Calu3 (cell line): Measurements from ENCODE around the gene SPOCK1. TPM values are rescaled to one million over a fixed set of nuclear protein-coding genes. Genes with fewer than 3 reads are reported as not detected.

Source experiments
- BruUV-seq: library from RNA; stranded (reverse); fragments of 400-500 nt; replicated peaks from 2 replicates; lab custom pipeline; 2021; lab: Mats Ljungman, UMichigan
- CTCF ChIA-PET: fragments of 300-600 bp; sonication (Branson Sonifier 250); formaldehyde crosslinking; loops from one replicate; lab custom pipeline; 2022; ENCODE audit warnings: antibody characterized with exemption; lab: Charles Lee
- DNase-seq: peaks from one replicate; pipeline ENCODE4 v3.0.0; 2022
- H3K27ac Mint-ChIP-seq: one replicate; pipeline ENCODE4 v1.8.0; 2022; ENCODE audit warnings: mixed read lengths; ENCODE audit not compliant: unreplicated experiment
- H3K27me3 Mint-ChIP-seq: one replicate; pipeline ENCODE4 v1.8.0; 2022; ENCODE audit warnings: mixed read lengths; ENCODE audit not compliant: unreplicated experiment
- H3K36me3 Mint-ChIP-seq: one replicate; pipeline ENCODE4 v1.8.0; 2022; ENCODE audit warnings: mild to moderate bottlenecking, moderate library complexity, mixed read lengths; ENCODE audit not compliant: insufficient read depth, unreplicated experiment
- H3K4me1 Mint-ChIP-seq: one replicate; pipeline ENCODE4 v1.8.0; 2022; ENCODE audit warnings: mild to moderate bottlenecking, low read depth, mixed read lengths; ENCODE audit not compliant: unreplicated experiment
- H3K4me3 Mint-ChIP-seq: one replicate; pipeline ENCODE4 v1.8.0; 2022; ENCODE audit warnings: mild to moderate bottlenecking, low read depth, moderate library complexity, mixed read lengths; ENCODE audit not compliant: unreplicated experiment
- H3K9me3 Mint-ChIP-seq: one replicate; pipeline ENCODE4 v1.8.0; 2022; ENCODE audit warnings: low read depth, mixed read lengths; ENCODE audit not compliant: unreplicated experiment
- intact Hi-C: fragments of 100-400 bp; cut with micrococcal nuclease; formaldehyde crosslinking; loops from one replicate; pipeline ENCODE4 v1.10.0; 2022; ENCODE audit not compliant: unreplicated experiment
- total RNA-seq: library from RNA; stranded (reverse); gene quantifications from 2 replicates; pipeline ENCODE4 v1.2.3, GENCODE V29; 2022
- TF ChIP-seq, protein P1 (sequence below): fragments of 200-600 bp; IDR thresholded peaks from one replicate; pipeline ENCODE4 v1.8.0; 2022; ENCODE audit warnings: antibody characterized with exemption; ENCODE audit not compliant: unreplicated experiment

SPOCK1 gene
- total RNA-seq, 1 experiment from 2014 or later: 3.2 TPM

DNA sequence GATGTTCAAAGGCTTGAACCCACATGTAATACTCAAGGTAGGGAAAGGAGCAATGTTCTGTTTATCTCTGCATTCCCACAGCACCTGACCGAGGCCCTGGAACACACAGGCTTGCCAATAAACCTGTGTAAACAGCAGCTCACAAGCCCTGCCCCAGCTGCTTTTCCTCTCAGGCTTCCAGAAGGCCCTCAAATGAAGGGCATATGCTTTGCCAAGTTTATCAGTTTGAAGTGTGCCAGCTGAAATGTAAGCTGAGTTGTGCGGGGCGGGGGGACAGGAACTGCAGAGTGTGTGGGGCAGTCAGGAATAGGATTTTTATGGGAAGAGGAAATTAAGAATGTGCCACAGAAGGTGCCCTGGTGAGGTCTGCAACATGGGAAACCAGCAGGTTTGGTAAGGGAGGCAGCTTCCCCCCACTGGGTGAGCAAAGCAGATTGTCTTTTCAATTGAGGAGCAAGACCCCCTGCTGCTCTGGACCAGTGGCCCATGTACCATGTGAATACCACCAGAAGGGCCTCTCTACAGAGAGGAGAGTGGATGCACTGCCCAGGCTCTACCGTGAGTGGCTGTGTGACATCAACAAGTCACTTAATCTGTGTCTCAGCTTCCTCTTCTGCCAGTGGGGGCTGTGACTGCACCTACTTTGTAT is 194.8 kb downstream of the SPOCK1 start:
- BruUV-seq: no TSS peak
- intact Hi-C loops: no loop called here
- Mint-ChIP-seq H3K27me3 (peaks cover 13% of the 10 kb centered on the region), H3K4me3 (no peak overlapping the region), H3K4me1 (no peaks in the 10 kb centered on the region), H3K9me3 (no peaks in the 10 kb centered on the region), H3K36me3 (no peaks in the 10 kb centered on the region), H3K27ac (no peak overlapping the region)
- DNase-seq: no peak
- CTCF ChIA-PET: no interaction called here
- TF ChIP-seq, protein P1, sequence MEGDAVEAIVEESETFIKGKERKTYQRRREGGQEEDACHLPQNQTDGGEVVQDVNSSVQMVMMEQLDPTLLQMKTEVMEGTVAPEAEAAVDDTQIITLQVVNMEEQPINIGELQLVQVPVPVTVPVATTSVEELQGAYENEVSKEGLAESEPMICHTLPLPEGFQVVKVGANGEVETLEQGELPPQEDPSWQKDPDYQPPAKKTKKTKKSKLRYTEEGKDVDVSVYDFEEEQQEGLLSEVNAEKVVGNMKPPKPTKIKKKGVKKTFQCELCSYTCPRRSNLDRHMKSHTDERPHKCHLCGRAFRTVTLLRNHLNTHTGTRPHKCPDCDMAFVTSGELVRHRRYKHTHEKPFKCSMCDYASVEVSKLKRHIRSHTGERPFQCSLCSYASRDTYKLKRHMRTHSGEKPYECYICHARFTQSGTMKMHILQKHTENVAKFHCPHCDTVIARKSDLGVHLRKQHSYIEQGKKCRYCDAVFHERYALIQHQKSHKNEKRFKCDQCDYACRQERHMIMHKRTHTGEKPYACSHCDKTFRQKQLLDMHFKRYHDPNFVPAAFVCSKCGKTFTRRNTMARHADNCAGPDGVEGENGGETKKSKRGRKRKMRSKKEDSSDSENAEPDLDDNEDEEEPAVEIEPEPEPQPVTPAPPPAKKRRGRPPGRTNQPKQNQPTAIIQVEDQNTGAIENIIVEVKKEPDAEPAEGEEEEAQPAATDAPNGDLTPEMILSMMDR: no peak

DNA sequence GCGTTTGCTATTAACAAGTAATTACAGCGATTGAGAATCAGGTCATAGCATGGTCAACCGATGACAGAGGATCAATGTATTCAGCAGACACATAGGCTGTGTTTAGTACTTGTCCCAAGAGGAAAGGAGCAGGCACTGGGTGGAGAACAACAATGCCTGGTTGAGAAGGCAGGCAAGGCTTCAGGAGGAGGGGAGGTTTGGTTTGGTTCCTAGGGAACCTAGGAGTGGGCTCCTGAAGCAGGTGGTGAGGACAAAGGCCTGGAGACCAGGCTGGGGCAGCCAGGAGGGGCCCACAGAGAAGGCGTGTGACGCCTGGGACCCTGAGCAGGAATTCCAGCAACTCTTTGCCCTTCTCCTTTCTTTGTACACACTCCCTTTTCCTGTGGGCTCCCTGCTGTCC is 195.6 kb downstream of the SPOCK1 start:
- peaks cover 13% of the 10 kb centered on the region for H3K27me3 Mint-ChIP-seq
- BruUV-seq: no TSS peak

GRCh38 chr5:137300411-137301240 is 198.5 kb downstream of the SPOCK1 start:
- TF ChIP-seq, protein P1: no peak
- intact Hi-C loops: no loop called here
- no peak overlapping the region for H3K27ac Mint-ChIP-seq
- DNase-seq: no peak
- CTCF ChIA-PET: no interaction called here
- H3K4me3 Mint-ChIP-seq: no peak overlapping the region
- H3K9me3 Mint-ChIP-seq: no peaks in the 10 kb centered on the region
- BruUV-seq: no TSS peak
- H3K4me1 Mint-ChIP-seq: no peaks in the 10 kb centered on the region
- H3K36me3 Mint-ChIP-seq: no peaks in the 10 kb centered on the region
- H3K27me3 Mint-ChIP-seq: peaks cover 13% of the 10 kb centered on the region

More for the DNA sequence above, 195.6 kb downstream of the SPOCK1 start:
- CTCF ChIA-PET: no interaction called here
- Mint-ChIP-seq H3K36me3 (no peaks in the 10 kb centered on the region), H3K27ac (no peak overlapping the region), H3K4me3 (no peak overlapping the region), H3K9me3 (no peaks in the 10 kb centered on the region), H3K4me1 (no peaks in the 10 kb centered on the region)
- TF ChIP-seq, protein P1: no peak
- intact Hi-C loops: no loop called here
- no peak for DNase-seq

DNA sequence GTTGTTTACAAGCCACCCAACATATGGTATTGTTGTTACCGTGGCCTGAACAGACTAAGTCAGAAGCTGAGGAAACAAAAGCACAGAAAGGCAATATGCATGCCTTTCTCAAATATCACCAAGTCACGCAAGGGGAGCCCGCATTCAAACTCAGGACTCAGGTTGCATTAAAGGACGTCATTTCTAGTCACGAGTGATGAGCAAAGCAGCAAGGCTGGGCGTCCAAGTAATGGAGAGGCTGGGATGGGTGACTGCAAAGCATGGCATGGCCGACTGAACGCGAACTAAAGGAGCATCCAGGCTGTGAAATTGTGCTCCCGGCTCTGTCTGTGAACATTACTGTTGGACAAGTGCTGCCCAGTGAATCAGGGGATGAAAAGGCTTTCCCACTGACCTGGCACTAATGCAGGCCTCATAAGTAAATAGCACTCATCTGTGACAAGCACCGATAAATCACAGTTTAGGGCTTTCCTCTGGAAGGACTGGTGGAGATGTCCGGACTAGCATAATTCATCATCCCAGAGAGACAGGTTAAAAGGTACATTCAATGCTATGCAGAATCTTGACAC is 202.8 kb downstream of the SPOCK1 start:
- peaks cover 38% of the 10 kb centered on the region for H3K27me3 Mint-ChIP-seq
- H3K36me3 Mint-ChIP-seq: no peaks in the 10 kb centered on the region
- intact Hi-C loops: no loop called here
- no peaks in the 10 kb centered on the region for H3K4me1 Mint-ChIP-seq
- CTCF ChIA-PET: no interaction called here
- BruUV-seq: no TSS peak
- no peaks in the 10 kb centered on the region for H3K9me3 Mint-ChIP-seq
- TF ChIP-seq, protein P1: no peak
- no peak overlapping the region for H3K4me3 Mint-ChIP-seq
- no peak overlapping the region for H3K27ac Mint-ChIP-seq
- no peak for DNase-seq
